OCI-M2 (cell line): ENCODE results near the gene FEM1C.
A peak's percentile ranks its signal among the peaks of the same experiment; 100 is the strongest.

Source experiments
- DNase-seq: peaks from one replicate; lab custom pipeline; 2025; ENCODE audit not compliant: unreplicated experiment; lab: John Stamatoyannopoulos, UW

FEM1C gene, protein sequence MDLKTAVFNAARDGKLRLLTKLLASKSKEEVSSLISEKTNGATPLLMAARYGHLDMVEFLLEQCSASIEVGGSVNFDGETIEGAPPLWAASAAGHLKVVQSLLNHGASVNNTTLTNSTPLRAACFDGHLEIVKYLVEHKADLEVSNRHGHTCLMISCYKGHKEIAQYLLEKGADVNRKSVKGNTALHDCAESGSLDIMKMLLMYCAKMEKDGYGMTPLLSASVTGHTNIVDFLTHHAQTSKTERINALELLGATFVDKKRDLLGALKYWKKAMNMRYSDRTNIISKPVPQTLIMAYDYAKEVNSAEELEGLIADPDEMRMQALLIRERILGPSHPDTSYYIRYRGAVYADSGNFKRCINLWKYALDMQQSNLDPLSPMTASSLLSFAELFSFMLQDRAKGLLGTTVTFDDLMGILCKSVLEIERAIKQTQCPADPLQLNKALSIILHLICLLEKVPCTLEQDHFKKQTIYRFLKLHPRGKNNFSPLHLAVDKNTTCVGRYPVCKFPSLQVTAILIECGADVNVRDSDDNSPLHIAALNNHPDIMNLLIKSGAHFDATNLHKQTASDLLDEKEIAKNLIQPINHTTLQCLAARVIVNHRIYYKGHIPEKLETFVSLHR

DNA sequence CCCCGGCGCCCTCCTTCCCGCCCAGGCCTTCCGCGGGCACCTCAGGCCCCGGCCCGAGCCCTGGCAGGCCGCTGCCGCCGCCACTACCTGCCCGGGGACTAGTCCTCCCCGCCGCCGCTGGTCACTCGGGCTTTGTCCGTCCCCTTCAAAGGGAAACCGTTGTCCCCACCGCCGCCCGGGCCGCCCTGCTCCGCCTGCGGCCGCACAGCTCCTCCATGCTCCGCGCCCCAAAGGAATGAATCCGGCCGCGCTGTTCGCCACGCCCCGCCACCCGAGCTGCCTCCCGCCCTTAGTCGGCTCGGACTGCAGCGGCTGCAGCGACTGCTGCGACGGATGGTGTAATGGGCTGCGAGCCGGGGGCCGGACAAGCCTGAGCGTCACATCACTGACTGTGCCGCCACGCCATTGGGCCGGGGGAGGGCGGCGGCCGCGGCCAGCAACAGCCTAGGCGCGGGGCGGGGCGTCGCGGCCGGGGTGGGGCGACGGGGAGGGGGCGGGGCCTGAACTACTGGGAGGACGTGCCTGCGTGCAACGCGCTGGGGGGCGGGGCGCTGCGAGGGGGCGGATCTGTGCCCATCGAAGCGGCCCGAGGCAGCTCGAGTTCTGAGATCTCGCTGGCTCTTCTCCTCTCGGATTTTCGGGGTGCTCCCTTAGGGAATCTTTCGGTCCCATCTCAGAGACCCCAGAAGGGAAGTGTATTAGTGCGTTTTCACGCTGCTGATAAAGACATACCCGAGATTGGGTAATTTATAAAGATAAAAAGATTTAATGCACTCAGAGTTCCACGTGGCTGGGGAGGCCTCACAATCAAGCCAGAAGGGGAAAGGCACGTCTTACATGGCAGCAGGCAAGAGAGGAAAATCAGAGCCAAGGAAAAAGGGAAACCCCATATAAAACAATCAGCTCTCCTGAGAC lies at the start of gene FEM1C:
TSS of gene FEM1C (minus strand) at position 340 of the 915 bp plus-strand sequence. CDS start 1,282 bp downstream, outside the sequence.
- DNase-seq: peak; percentile 82

DNA sequence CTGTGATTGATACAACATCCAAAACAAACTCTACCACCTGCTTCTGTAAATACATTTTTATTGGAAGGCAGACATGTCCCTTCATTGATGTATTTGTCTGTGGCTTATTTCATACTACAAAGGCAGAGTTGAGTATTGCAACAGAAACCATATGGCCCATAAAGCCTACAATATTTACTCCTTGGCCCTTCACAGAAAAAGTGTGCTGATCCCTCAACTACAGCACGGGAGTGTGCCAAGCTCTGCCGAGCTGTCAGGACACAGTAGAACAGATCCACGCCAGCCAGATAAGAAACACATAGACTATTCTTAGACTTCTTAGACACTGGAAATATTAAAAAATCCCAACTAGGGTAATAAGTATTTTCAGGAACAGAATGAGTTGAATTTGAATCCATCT lies 44.5 kb upstream of the FEM1C start:
- no peak for DNase-seq

DNA sequence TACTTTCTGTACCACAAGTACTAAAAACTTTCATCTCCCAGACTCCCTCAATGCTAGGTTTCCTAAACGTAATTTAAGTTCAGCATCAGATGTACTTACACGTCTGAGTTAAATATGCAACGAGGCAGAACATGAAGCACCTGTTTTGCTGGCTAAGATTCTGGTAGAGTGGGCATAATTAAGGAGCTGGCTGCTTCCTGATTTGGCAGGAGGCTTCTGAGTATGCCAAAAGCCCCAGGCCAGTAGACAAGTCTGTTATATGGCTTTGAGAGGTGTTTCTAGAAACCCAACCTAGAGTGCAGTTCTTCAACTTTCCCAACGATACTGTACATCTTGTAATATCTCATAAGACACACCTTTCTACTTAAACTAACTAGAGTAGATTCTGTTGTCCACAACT lies 44.1 kb upstream of the FEM1C start:
- DNase-seq: no peak

DNA sequence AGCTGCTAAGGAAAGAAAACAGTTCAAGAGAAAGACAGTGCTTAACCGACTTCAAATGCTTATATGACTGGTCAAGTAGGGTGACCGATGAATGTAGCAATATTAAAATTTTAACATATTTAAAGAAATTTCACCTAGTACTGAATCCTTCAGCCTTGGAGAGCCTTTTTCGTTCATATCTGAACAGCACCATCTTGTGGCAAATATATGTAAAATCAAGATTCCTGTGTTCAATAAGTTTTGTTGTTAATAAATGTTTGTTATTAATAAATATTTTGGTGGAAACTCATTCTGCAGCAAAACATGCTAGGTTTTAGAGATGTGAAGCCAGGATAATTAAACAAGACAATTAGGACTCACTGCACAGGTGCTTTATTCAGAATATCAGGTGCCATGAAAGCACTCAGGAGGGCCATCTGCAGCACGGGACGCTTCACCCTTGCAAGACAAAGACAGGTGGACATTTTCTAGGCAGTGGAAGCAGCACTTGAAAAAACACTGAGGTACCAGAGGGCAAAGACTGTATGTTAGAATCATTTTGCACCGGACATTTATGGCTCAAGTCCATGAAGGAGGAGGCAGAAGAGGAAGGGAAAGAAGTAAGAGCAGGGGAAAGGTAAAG lies 42.1 kb upstream of the FEM1C start:
- DNase-seq: no peak

DNA sequence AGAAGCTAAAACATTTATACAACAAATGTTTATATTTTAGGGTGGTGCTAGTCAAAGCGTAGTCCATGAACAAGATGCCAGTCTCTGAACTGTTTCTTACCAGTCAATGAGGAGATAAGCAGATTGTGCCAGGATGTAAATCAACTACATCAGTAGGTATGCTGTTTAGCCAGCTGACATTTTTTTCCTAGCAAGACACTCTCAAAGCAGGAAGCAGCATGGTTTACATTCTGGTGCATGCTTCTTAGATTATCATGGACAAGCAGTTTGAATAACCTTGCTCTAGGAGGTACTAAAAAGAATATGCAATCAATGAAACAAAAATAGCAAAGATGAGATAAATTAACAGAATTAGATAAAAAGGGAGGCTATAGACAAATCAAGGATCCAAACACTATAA lies 40.7 kb upstream of the FEM1C start:
- DNase-seq: no peak

DNA sequence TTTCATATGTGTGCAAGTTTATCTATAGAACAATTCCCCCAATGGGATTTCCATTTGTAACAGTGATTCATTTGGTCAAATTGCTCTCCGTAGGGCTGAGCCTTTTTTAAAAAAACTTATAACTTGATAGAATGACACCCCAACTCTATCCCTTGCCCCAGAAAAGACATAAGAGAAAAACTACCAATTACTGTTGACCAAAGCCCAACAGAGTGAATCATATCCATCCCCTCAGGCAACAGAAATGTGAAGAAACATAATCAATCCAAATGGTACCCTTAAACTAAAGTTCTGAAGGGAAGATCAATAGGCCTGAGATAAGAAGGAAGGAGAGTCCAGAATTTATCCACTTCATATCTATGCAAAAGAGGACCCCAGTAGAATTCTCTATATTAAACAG lies 39.9 kb upstream of the FEM1C start:
- DNase-seq: no peak

DNA sequence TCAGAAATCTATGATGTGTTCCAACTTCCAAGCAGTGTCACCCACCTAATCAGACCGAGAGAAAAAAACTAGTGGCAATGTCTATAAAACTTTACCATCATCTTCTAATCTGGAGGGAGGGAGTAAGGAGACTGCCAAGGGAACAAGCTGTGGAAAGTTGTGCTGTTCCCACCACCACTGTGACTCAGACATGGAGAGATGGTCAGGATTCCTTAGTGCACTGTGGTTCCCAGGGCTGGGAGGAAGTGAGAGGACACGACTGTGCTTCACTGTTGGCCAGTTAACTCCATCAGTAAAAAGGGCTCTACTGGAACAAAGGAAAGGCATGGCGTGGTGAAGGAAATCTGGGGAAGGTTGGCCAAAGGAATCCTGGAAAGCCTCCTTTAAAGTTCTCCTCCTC lies 38.9 kb upstream of the FEM1C start:
- DNase-seq: no peak

DNA sequence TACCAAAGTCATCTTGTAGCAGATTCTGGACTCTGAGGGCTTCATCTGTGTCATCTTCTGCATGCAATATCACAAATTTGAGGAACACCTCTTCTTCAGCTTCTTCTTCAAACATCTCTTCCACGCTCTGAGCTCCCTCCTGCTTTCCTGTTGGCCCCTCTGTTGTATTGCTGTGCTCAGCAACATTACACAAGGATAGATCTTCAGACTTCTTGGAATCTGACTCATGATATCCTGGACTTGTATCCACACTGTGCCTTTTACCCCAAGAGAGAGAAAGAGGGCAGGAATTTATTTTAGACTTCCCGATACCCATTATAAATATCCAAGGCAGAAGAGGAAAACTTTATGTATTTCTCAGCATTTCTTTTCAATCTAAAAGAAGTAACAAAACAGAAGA lies 36.4 kb upstream of the FEM1C start:
- DNase-seq: no peak

DNA sequence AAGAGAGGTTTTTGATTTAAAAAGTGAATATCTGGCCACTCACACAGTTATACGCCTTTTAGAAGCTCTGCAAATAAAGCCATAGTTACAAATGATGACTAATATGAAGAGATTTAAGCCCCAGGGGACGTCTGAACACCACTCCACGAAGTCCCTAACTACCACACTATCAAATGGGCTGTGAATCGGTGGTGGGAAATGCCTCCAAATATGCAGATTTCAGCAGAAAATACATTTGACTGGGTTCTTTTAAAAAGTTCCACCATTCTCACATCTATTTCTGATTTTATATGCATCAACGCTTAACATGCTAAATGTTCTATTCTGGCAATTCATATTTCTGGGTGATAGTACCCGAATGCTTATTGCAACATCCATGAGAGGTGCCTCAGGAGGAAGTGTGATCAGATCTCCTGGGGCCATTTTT lies 35.2 kb upstream of the FEM1C start:
- no peak for DNase-seq

DNA sequence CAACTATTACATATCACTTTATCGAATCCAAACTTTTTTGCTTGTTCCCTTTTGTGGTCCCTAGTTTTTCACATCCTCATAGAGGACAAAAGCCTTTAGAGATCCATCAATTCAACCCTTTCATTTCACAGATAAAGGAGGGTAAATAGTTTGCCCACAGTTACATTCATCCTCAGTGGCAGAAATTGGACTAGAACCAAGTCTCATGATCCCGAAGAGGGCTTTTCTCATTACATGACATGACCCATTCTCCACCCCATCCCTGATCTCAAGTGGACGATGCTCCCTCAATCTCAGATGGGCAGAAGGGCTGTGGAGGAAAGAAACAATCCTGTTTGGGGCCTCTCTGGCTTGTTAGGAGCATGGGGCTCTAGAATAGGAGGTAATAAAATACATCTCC lies 34.6 kb upstream of the FEM1C start:
- DNase-seq: no peak

DNA sequence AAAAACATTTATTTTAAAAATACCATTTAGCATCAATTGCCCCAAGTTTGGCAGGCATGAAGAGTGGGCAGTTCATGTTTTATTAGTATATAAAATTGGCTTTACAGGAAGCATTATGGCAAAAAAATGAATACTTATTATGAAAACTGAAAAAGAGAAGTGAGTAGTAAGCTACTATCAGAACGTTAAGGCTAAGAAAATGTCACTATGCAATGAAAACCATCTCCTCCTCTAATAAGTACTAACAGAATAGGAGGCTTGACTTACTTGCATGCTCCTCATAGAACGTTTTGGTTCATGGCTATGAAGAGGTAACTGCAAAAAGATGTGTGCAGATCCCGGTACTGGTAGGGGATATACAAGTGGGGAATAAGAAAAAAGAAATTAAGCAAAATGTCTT lies 34.1 kb upstream of the FEM1C start:
- no peak for DNase-seq

DNA sequence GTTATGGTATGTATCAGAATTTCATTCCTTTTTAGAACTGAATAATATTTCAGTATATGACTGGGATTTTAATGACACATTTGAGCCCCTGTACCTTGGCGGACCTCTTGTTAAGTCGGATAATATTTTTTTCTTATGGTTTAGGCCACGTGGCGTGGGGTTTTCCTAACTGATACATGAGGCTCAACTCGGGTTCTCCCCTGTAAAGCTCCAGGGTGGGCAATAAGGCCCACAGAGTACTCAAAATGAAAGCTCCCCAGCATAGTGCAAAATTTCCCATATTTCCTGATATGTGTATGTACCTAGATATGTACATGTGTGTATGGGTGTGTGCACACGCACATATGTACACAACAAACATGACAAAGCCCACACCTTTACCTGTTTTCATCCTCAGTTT lies 33.2 kb upstream of the FEM1C start:
- DNase-seq: no peak

DNA sequence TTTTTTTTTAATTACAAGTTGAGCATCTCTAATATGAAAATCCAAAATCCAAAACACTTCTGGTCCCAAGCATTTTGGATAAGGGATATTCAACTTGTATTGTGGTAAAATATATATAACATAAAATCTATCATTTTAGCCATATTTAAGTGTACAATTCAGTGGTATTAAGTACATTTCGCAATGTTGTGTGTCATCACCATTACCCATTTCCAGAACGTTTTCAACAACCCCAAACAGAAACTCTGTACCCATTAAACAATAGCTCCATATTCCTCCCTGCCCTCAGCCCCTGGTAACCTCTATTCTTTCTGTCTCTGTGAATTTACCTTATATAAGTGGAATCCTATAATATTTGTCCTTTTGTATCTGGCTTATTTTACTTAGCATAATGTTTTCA lies 32.8 kb upstream of the FEM1C start:
- no peak for DNase-seq

DNA sequence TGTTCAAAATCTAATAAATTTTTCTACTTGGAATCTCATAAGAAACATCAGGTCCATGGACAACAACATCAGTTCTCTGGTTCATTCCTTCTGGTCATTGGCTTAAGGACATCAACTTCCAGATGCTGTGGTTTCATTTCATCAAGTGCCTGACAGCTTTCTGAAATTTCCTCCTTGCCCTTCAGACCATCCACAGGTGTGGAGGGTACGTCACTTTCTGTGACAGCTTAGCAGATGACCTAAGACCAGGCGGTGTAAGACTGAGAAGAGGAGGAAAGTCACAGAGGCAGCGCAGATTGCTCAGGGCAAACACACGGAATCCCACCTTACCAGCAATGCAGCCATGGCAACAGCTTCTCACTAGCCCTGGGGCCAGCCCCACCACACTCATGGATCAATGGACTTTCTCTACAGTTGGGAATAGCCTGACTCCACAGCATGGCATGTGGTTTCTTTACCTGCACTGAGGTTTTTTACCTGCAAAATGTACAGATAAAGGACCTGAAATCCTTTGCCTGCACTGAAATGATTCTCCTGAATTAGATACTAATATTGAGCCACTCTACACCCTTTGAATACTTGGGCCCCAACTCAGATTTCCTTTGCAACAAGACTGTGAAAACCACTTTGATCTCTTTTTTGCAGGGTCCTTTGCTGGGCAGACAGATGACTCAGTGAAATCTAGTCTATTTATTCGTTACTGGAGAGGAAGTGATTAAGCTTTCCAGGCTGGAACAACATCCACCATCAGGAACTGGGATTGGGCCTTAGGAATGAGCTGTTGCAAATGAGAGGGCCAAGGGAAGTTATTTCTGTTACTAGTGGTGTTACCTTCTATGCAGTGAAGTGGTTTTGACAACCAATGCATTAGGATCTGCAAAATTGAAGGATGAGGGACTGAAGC lies 30.8 kb upstream of the FEM1C start:
- DNase-seq: no peak

DNA sequence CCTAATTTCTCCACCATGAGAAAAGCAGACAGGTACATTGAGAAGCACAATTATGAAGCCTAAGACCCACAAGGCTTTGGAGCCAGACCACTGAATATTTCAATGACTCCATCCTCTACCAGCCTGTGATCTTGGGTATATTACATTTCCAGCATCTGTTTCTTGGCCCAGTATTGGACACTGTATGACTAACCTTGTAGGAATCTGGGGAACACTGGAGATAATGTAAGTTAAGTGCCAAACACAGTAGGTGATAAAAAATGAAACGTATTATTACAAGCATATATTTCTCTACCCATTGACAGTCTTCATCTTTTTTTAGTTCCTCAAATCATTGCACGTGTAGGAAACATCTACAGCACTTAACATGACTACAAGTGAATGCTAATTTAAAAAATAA lies 28.6 kb upstream of the FEM1C start:
- no peak for DNase-seq

DNA sequence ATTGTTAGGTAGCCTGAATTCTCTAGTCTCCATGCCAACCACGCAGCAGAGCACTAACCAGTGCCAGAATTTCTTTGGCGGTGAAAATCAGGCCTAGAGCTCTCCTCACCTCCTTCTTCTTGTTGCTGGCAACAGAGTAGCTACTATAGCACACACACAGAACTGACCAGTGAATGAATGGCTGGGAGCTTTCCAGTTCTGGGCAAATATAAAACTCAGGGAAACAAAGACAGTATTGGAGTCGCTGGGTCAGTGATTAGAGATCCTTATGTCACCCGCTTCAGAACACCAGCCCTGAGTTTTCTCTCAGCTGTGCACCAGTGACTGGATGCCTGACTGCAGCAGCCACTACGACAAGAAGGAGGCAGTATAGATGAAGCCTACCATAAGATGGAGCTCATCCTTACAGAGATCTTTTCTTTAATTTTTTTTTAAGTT lies 26.9 kb upstream of the FEM1C start:
- DNase-seq: no peak

DNA sequence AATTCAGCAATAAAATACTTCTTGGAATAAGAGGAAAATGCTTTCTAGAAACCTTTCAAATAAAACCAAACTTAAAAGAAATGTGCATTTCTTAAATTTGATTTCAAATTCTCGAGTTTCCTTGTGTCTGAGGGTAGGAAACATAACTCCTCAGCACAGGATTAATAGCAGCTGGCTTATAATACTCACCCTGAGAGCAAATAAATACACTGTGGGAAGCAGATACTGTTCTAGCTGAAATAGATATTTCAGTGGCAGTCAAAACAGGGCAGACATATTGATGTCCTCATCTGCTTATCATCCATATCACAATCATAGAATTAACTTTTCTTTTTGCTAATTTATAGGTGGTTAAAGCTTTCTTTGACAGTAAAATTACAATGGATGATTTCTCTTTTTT lies 24.1 kb upstream of the FEM1C start:
- no peak for DNase-seq

DNA sequence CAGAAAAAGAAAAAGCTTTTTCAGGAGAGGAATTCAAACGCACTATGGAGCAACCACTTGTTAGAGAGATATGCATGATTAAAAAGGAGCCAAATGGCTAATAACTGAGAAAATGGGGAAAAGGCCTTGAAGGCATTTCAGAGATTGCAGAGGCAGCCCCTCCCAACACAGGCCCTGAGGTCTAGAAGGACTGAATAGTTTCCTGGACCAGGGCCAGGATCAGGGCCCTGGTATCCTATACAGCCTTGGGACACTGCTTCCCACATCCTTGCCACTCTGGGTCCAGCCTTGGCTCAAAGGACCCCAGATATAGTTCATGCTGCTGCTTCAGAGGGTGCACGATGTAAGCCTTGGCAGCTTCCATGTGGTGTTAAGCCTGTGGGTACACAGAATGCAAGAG lies 20.7 kb upstream of the FEM1C start:
- DNase-seq: no peak

DNA sequence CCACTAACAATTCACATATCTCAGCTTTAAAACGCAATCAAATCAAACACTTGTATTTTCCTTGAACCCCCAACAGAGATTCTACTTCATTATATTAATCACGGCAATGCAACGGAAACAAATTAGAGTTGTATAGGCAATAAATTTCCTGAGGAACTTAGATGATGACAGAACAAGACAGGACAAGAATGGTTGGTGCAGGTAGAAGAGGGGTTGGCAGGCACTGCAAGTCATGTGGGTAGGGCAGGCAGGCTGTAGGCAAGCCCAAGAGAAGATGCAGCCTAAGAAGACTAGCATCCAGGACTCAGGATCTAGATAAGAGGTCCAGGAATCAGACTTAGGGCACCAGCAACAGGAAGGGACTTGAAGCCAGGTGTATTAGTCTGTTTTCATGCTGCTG lies 16.6 kb upstream of the FEM1C start:
- DNase-seq: no peak

DNA sequence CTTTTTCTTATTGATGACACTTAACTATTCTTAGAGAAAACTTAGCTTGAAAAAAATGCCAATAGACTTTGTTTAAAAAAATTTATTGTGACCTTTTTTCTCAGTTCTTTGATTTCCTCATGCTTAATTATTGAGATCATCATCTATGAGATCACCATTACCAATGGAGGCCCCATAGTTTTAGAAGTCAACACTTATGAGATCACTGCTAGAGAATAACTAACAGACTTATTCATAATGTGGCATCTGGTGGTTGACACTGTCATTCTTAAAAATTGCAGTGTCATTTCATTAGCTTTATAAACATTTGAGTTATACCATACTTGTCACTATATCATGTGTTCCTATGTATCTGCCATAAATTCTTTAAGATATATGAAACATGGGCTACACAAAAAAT lies 14.9 kb upstream of the FEM1C start:
- DNase-seq: no peak
